WTC11 (cell line): Measurements from ENCODE around the gene ANO4.

ENCODE experiments used
- CTCF ChIP-seq: fragments of 200-600 bp; IDR thresholded peaks from 2 replicates; pipeline ENCODE4 v1.8.0; 2022; ENCODE audit warnings: antibody characterized with exemption
- ETV6 ChIP-seq: sonication (generic); formaldehyde crosslinking; IDR thresholded peaks from 2 replicates; pipeline ENCODE4 v1.8.1; 2022; ENCODE audit warnings: mild to moderate bottlenecking, missing genetic modification reagents
- NFYB ChIP-seq: sonication (generic); formaldehyde crosslinking; conservative IDR thresholded peaks from 2 replicates; pipeline ENCODE4 v1.8.0; 2022; ENCODE audit warnings: low read depth, missing genetic modification reagents
- TF ChIP-seq, protein P1 (sequence below): sonication (generic); formaldehyde crosslinking; IDR thresholded peaks from 2 replicates; pipeline ENCODE4 v1.8.1; 2023; ENCODE audit warnings: mild to moderate bottlenecking, missing genetic modification reagents, moderate library complexity

DNA sequence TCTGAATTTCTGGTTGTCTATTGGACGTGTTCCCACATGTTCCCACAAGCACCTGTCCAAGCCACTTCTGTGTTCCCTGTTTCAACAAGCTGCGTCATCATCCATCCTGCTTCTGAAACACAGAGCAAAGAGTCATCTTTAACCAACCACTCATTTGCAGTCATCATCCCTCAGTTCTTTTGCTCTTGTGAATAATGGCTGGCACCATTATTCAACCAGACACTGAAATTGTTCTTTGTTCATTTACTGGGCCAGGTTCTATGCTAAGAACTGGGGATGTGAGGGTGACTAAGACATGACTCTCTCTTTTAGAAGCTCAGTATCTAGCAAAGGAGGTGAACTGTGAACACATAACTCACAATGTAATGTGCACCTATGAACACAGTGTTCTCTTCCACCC, 40.7 kb upstream of the ANO4 start:
- TF ChIP-seq CTCF (no peak), NFYB (no peak), ETV6 (CRISPR knock-in tag) (no peak)
- TF ChIP-seq, protein P1, sequence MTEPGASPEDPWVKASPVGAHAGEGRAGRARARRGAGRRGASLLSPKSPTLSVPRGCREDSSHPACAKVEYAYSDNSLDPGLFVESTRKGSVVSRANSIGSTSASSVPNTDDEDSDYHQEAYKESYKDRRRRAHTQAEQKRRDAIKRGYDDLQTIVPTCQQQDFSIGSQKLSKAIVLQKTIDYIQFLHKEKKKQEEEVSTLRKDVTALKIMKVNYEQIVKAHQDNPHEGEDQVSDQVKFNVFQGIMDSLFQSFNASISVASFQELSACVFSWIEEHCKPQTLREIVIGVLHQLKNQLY (CRISPR knock-in tag): no peak
